GM23338 (cell line): ENCODE results near the gene DHRS12. TPM values are rescaled to one million over a fixed set of nuclear protein-coding genes. Genes with fewer than 3 reads are reported as not detected.

Experiments used
- ATAC-seq: fragments of 200-7000 bp; cut with Tn5 transposase; 3 replicates; pipeline ENCODE4 v1.9.1; 2020
- DNase-seq: peaks from one replicate; pipeline ENCODE4 v3.0.0-alpha.2; 2015; ENCODE audit warnings: low spot score
- H2AFZ ChIP-seq: fragments of 200-600 bp; sonication (generic); 2 replicates; pipeline ENCODE4 v1.8.0; 2016; ENCODE audit warnings: antibody characterized with exemption, mild to moderate bottlenecking, moderate library complexity
- H3F3A ChIP-seq: fragments of 200-600 bp; sonication (generic); replicated peaks from 2 replicates; pipeline ENCODE4 v1.8.0; 2017; ENCODE audit warnings: antibody characterized with exemption, mixed run types, low read depth
- H3K27ac ChIP-seq: fragments of 200-600 bp; sonication (generic); 2 replicates; pipeline ENCODE4 v1.6.1; 2016; ENCODE audit warnings: low read depth
- H3K27me3 ChIP-seq: fragments of 200-600 bp; sonication (generic); 2 replicates; pipeline ENCODE4 v1.8.0; 2016; ENCODE audit warnings: mild to moderate bottlenecking, mixed run types, moderate library complexity; ENCODE audit not compliant: insufficient read depth
- H3K36me3 ChIP-seq: fragments of 200-600 bp; sonication (generic); 2 replicates; pipeline ENCODE4 v1.8.0; 2016; ENCODE audit warnings: mild to moderate bottlenecking; ENCODE audit not compliant: insufficient read depth
- H3K4me1 ChIP-seq: fragments of 200-600 bp; sonication (generic); 2 replicates; pipeline ENCODE4 v1.8.0; 2016; ENCODE audit warnings: mild to moderate bottlenecking, moderate library complexity; ENCODE audit not compliant: insufficient read depth
- H3K4me2 ChIP-seq: fragments of 200-600 bp; sonication (generic); 2 replicates; pipeline ENCODE4 v1.7.1; 2017; ENCODE audit warnings: mixed run types
- H3K4me3 ChIP-seq: fragments of 200-600 bp; sonication (generic); 2 replicates; pipeline ENCODE4 v1.6.1; 2016; ENCODE audit warnings: mixed run types
- H3K79me2 ChIP-seq: fragments of 200-600 bp; sonication (generic); replicated peaks from 2 replicates; pipeline ENCODE4 v1.8.0; 2017; ENCODE audit warnings: mild to moderate bottlenecking; ENCODE audit not compliant: insufficient read depth
- H3K9me2 ChIP-seq: fragments of 200-600 bp; sonication (generic); 2 replicates; pipeline ENCODE4 v1.8.0; 2017; ENCODE audit not compliant: insufficient read depth
- H4K20me1 ChIP-seq: fragments of 200-600 bp; sonication (generic); replicated peaks from 2 replicates; pipeline ENCODE4 v1.8.0; 2017; ENCODE audit warnings: mild to moderate bottlenecking; ENCODE audit not compliant: insufficient read depth
- H3K27ac Mint-ChIP-seq: 2 replicates; pipeline ENCODE4 v1.8.0; 2020; ENCODE audit warnings: inconsistent platforms, mild to moderate bottlenecking, moderate library complexity, mixed read lengths
- H3K27me3 Mint-ChIP-seq: 3 replicates; pipeline ENCODE4 v1.8.0; 2022; ENCODE audit warnings: low read depth, mild to moderate bottlenecking, moderate library complexity, mixed read lengths, inconsistent platforms; ENCODE audit not compliant: insufficient read depth, poor library complexity
- H3K36me3 Mint-ChIP-seq: 3 replicates; pipeline ENCODE4 v1.8.0; 2021; ENCODE audit warnings: low read depth, mild to moderate bottlenecking, inconsistent platforms, moderate library complexity, mixed read lengths
- H3K4me1 Mint-ChIP-seq: 3 replicates; pipeline ENCODE4 v1.8.0; 2020; ENCODE audit warnings: mild to moderate bottlenecking, inconsistent platforms, mixed read lengths
- H3K4me3 Mint-ChIP-seq: 3 replicates; pipeline ENCODE4 v1.8.0; 2021; ENCODE audit warnings: moderate library complexity, mild to moderate bottlenecking, inconsistent platforms, mixed read lengths
- H3K9me3 Mint-ChIP-seq: 3 replicates; pipeline ENCODE4 v1.8.0; 2020; ENCODE audit warnings: moderate library complexity, mild to moderate bottlenecking, inconsistent platforms, mixed read lengths
- EZH2phosphoT487 ChIP-seq: fragments of 200-600 bp; sonication (generic); IDR thresholded peaks from one replicate; pipeline ENCODE4 v1.8.1; 2018; ENCODE audit warnings: antibody characterized with exemption; ENCODE audit not compliant: unreplicated experiment
- JUNB ChIP-seq: IDR thresholded peaks from one replicate; pipeline ENCODE4 v1.6.1; 2016; ENCODE audit warnings: antibody characterized with exemption; ENCODE audit not compliant: unreplicated experiment
- POLR2AphosphoS5 ChIP-seq: IDR thresholded peaks from 2 replicates; pipeline ENCODE4 v1.6.1; 2016; ENCODE audit warnings: antibody characterized with exemption, low read depth
- STAT1 ChIP-seq: IDR thresholded peaks from one replicate; pipeline ENCODE4 v1.6.1; 2016; ENCODE audit warnings: antibody characterized with exemption; ENCODE audit not compliant: unreplicated experiment
- ZNF114 ChIP-seq: fragments of 250-450 bp; sonication (Bioruptor Pico); IDR thresholded peaks from 2 replicates; pipeline ENCODE4 v1.5.0; 2020; ENCODE audit warnings: mild to moderate bottlenecking, moderate library complexity
- ZNF331 ChIP-seq: fragments of 250-450 bp; sonication (Bioruptor Pico); IDR thresholded peaks from 2 replicates; pipeline ENCODE4 v1.5.0; 2020; ENCODE audit warnings: low read depth, mild to moderate bottlenecking, moderate library complexity
- polyA plus RNA-seq: library from polyadenylated mRNA; unstranded; fragments of >200 nt; fragmentation: Nextera tagmentation; extraction: Ambion mirVana; gene quantifications from 2 replicates; pipeline ENCODE4 v1.2.1, GENCODE V29; 2016
- total RNA-seq: library from RNA; depleted of rRNA; stranded (reverse); fragments of >200 nt; shearing (Covaris generic); gene quantifications from 2 replicates; pipeline ENCODE4 v1.2.3, GENCODE V29; 2014
- TF ChIP-seq, protein P1 (sequence below): IDR thresholded peaks from one replicate; pipeline ENCODE4 v1.6.1; 2018; ENCODE audit warnings: antibody characterized with exemption; ENCODE audit not compliant: unreplicated experiment
- TF ChIP-seq, protein P2 (sequence below): fragments of 250-450 bp; sonication (Bioruptor Pico); IDR thresholded peaks from 2 replicates; pipeline ENCODE4 v1.5.0; 2020; ENCODE audit warnings: mild to moderate bottlenecking, moderate library complexity
- TF ChIP-seq, protein P3 (sequence below), 2 experiments: fragments of 200-600 bp in 1 of 2; sonication (generic) in 1 of 2; conservative IDR thresholded peaks; 2 replicates each; pipeline versions ENCODE4 v1.5.1 to v1.6.1; 2016 to 2017; ENCODE audit warnings: antibody characterized with exemption in 2 of 2, low read depth in 2 of 2, mild to moderate bottlenecking in 2 of 2, moderate library complexity in 1 of 2
- TF ChIP-seq, protein P4 (sequence below): IDR thresholded peaks from 2 replicates; pipeline ENCODE4 v1.6.1; 2016; ENCODE audit warnings: antibody characterized with exemption

The DHRS12 gene
- total and polyA plus RNA-seq, 2 experiments from 2014 or later: 4.6 to 12.2 TPM

DNA sequence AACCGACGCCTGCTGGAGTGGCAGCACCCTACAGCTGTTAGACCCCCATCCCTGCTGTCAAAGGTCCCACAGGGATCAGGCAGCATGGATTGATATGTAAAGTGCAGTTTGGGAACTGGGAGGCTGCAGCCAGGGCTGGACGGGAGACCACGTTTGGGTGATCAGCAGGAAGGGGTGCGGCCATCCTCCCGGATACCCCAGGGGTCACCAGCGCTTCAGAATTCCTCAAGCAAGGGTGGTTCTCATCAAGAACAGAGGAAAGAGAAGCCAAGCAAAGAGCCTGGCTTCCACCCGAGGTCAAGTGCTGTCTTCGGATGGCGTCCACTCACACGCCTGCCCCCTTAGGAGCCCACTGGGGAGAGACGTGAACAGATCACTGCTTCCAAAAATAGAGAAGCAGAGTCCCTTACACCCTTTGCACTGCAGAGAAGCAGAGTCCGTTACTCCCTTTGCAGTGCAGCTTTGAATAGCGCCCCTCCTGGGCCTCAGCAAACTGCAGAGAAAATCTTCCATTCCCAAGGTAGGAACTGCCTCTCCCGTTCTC, 35.5 kb downstream of the DHRS12 start:
- peaks cover 36% of the 10 kb centered on the region for H3K4me1 Mint-ChIP-seq
- H2AFZ ChIP-seq: no peak overlapping the region
- H3K4me3 ChIP-seq: no peak overlapping the region
- no peaks in the 10 kb centered on the region for H3K27me3 ChIP-seq
- ATAC-seq (peak; percentile 67), DNase-seq (peak; percentile 78)
- H4K20me1 ChIP-seq: no peaks in the 10 kb centered on the region
- H3K27ac ChIP-seq: no peak overlapping the region; the same call in 1 of the 2 replicates
- peaks cover 23% of the 10 kb centered on the region for H3K27me3 Mint-ChIP-seq
- no peak overlapping the region; the same call in 2 of the 3 replicates for H3K4me3 Mint-ChIP-seq
- peak overlapping the region; percentile 16; the same call in 1 of the 2 replicates for H3K27ac Mint-ChIP-seq
- H3F3A ChIP-seq: 0 out of 2 replicates have a peak, but pooled peaks cover 4% of the 10 kb centered on the region
- H3K4me1 ChIP-seq: peaks cover 19% of the 10 kb centered on the region
- no peaks in the 10 kb centered on the region for H3K79me2 ChIP-seq
- TF ChIP-seq, protein P1, sequence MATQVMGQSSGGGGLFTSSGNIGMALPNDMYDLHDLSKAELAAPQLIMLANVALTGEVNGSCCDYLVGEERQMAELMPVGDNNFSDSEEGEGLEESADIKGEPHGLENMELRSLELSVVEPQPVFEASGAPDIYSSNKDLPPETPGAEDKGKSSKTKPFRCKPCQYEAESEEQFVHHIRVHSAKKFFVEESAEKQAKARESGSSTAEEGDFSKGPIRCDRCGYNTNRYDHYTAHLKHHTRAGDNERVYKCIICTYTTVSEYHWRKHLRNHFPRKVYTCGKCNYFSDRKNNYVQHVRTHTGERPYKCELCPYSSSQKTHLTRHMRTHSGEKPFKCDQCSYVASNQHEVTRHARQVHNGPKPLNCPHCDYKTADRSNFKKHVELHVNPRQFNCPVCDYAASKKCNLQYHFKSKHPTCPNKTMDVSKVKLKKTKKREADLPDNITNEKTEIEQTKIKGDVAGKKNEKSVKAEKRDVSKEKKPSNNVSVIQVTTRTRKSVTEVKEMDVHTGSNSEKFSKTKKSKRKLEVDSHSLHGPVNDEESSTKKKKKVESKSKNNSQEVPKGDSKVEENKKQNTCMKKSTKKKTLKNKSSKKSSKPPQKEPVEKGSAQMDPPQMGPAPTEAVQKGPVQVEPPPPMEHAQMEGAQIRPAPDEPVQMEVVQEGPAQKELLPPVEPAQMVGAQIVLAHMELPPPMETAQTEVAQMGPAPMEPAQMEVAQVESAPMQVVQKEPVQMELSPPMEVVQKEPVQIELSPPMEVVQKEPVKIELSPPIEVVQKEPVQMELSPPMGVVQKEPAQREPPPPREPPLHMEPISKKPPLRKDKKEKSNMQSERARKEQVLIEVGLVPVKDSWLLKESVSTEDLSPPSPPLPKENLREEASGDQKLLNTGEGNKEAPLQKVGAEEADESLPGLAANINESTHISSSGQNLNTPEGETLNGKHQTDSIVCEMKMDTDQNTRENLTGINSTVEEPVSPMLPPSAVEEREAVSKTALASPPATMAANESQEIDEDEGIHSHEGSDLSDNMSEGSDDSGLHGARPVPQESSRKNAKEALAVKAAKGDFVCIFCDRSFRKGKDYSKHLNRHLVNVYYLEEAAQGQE: no peak
- TF ChIP-seq EZH2phosphoT487 (no peak), POLR2AphosphoS5 (0 out of 2 replicates have a peak, but pooled peaks have one; percentile 7), JUNB (no peak), ZNF114 (CRISPR knock-in tag) (no peak), STAT1 (no peak), ZNF331 (CRISPR knock-in tag) (no peak)
- TF ChIP-seq, protein P2, sequence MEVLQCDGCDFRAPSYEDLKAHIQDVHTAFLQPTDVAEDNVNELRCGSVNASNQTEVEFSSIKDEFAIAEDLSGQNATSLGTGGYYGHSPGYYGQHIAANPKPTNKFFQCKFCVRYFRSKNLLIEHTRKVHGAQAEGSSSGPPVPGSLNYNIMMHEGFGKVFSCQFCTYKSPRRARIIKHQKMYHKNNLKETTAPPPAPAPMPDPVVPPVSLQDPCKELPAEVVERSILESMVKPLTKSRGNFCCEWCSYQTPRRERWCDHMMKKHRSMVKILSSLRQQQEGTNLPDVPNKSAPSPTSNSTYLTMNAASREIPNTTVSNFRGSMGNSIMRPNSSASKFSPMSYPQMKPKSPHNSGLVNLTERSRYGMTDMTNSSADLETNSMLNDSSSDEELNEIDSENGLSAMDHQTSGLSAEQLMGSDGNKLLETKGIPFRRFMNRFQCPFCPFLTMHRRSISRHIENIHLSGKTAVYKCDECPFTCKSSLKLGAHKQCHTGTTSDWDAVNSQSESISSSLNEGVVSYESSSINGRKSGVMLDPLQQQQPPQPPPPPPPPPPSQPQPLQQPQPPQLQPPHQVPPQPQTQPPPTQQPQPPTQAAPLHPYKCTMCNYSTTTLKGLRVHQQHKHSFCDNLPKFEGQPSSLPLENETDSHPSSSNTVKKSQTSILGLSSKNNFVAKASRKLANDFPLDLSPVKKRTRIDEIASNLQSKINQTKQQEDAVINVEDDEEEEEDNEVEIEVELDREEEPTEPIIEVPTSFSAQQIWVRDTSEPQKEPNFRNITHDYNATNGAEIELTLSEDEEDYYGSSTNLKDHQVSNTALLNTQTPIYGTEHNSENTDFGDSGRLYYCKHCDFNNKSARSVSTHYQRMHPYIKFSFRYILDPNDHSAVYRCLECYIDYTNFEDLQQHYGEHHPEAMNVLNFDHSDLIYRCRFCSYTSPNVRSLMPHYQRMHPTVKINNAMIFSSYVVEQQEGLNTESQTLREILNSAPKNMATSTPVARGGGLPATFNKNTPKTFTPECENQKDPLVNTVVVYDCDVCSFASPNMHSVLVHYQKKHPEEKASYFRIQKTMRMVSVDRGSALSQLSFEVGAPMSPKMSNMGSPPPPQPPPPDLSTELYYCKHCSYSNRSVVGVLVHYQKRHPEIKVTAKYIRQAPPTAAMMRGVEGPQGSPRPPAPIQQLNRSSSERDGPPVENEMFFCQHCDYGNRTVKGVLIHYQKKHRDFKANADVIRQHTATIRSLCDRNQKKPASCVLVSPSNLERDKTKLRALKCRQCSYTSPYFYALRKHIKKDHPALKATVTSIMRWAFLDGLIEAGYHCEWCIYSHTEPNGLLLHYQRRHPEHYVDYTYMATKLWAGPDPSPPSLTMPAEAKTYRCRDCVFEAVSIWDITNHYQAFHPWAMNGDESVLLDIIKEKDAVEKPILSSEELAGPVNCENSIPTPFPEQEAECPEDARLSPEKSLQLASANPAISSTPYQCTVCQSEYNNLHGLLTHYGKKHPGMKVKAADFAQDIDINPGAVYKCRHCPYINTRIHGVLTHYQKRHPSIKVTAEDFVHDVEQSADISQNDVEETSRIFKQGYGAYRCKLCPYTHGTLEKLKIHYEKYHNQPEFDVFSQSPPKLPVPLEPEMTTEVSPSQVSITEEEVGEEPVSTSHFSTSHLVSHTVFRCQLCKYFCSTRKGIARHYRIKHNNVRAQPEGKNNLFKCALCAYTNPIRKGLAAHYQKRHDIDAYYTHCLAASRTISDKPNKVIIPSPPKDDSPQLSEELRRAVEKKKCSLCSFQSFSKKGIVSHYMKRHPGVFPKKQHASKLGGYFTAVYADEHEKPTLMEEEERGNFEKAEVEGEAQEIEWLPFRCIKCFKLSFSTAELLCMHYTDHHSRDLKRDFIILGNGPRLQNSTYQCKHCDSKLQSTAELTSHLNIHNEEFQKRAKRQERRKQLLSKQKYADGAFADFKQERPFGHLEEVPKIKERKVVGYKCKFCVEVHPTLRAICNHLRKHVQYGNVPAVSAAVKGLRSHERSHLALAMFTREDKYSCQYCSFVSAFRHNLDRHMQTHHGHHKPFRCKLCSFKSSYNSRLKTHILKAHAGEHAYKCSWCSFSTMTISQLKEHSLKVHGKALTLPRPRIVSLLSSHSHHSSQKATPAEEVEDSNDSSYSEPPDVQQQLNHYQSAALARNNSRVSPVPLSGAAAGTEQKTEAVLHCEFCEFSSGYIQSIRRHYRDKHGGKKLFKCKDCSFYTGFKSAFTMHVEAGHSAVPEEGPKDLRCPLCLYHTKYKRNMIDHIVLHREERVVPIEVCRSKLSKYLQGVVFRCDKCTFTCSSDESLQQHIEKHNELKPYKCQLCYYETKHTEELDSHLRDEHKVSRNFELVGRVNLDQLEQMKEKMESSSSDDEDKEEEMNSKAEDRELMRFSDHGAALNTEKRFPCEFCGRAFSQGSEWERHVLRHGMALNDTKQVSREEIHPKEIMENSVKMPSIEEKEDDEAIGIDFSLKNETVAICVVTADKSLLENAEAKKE (CRISPR knock-in tag): no peak
- TF ChIP-seq, protein P3, sequence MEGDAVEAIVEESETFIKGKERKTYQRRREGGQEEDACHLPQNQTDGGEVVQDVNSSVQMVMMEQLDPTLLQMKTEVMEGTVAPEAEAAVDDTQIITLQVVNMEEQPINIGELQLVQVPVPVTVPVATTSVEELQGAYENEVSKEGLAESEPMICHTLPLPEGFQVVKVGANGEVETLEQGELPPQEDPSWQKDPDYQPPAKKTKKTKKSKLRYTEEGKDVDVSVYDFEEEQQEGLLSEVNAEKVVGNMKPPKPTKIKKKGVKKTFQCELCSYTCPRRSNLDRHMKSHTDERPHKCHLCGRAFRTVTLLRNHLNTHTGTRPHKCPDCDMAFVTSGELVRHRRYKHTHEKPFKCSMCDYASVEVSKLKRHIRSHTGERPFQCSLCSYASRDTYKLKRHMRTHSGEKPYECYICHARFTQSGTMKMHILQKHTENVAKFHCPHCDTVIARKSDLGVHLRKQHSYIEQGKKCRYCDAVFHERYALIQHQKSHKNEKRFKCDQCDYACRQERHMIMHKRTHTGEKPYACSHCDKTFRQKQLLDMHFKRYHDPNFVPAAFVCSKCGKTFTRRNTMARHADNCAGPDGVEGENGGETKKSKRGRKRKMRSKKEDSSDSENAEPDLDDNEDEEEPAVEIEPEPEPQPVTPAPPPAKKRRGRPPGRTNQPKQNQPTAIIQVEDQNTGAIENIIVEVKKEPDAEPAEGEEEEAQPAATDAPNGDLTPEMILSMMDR (conservative IDR thresholded peaks at IDR 0.05; ENCODE audit: low read depth in 2 of 2): peak; percentile 68 to 75
- TF ChIP-seq, protein P4, sequence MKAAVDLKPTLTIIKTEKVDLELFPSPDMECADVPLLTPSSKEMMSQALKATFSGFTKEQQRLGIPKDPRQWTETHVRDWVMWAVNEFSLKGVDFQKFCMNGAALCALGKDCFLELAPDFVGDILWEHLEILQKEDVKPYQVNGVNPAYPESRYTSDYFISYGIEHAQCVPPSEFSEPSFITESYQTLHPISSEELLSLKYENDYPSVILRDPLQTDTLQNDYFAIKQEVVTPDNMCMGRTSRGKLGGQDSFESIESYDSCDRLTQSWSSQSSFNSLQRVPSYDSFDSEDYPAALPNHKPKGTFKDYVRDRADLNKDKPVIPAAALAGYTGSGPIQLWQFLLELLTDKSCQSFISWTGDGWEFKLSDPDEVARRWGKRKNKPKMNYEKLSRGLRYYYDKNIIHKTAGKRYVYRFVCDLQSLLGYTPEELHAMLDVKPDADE: no peak
- no peaks in the 10 kb centered on the region for H3K9me2 ChIP-seq
- 0 out of 2 replicates have a peak, but pooled peaks cover 3% of the 10 kb centered on the region for H3K36me3 ChIP-seq
- peak overlapping the region; percentile 51 for H3K4me2 ChIP-seq
- H3K9me3 Mint-ChIP-seq: no peaks in the 10 kb centered on the region
- H3K36me3 Mint-ChIP-seq: no peaks in the 10 kb centered on the region; the same call in 2 of the 3 replicates
